Measurements from ENCODE around the gene MYOZ3. TPM values are rescaled to one million over a fixed set of nuclear protein-coding genes. Genes with fewer than 3 reads are reported as not detected.

The MYOZ3 gene
- total RNA-seq, 2 experiments from 2014 or later, result 0.30 to 0.32 TPM

- Mint-ChIP-seq H3K9me3 (ENCODE audit: low read depth) (no peaks in the 10 kb centered on the region), H3K4me3 (no peak overlapping the region), H3K4me1 (no peaks in the 10 kb centered on the region), H3K27me3 (peaks cover 15% of the 10 kb centered on the region), H3K36me3 (ENCODE audit: low read depth) (no peaks in the 10 kb centered on the region), H3K27ac (no peak overlapping the region)
- CTCF ChIA-PET, result interaction anchor here (0.6 kb wide), 1 partner anchor 228 kb away, joined by 3 read pairs; no protein-coding TSS in a partner anchor
- intact Hi-C loops (cut with DNase I, micrococcal nuclease), result no loop called here
- POLR2A ChIA-PET, result no interaction called here
- no peak for ATAC-seq
- DNase-seq, result no peak
Measured at GRCh38 chr5:150638488-150639376, 22.3 kb upstream of the MYOZ3 start.

DNA sequence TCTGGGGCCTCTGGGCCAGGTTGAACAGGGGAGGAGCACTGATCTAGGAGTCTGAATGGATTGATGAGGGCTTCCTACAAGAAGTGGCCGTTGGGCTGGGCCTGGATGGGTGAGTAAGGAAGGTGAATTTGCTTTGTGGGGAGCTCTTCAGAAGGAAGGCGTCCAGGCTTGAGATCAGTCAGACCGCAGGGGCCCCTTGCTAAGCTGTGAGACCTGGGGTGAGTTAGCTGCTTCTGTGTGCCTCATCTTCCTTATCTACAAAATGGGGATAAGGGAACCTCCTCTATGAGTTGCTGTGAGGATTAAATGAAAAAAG, 21.7 kb upstream of the MYOZ3 start:
- intact Hi-C loops (cut with DNase I, micrococcal nuclease), result no loop called here
- H3K4me1 Mint-ChIP-seq, result no peaks in the 10 kb centered on the region
- no peak overlapping the region for H3K4me3 Mint-ChIP-seq
- no peak overlapping the region for H3K27ac Mint-ChIP-seq
- no peaks in the 10 kb centered on the region for H3K36me3 Mint-ChIP-seq (ENCODE audit: low read depth)
- H3K9me3 Mint-ChIP-seq (ENCODE audit: low read depth), result no peaks in the 10 kb centered on the region
- ChIA-PET CTCF (no interaction called here), POLR2A (no interaction called here)
- H3K27me3 Mint-ChIP-seq, result peaks cover 15% of the 10 kb centered on the region
- no peak for ATAC-seq
- no peak for DNase-seq

DNA sequence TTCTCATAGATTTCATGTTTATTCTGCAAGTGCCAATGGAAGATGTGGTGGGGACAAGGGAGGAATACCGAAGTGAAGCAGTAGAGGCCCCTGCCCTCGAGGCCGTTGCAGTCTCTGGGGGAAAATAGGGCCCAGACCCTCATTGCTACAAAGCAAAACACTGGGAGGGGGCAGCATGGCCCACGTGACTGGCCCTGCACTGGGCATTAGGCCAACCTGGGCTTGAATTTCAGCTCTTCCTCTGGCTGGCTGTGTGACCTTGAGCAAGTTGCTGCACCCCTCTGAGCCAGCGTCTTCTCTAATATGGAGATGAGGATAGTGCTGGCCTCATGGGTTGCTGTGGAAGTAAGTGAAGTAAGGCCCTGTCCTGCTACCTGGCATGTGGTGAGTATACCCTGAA, 21.3 kb upstream of the MYOZ3 start:
- Mint-ChIP-seq H3K4me1 (no peaks in the 10 kb centered on the region), H3K36me3 (ENCODE audit: low read depth) (no peaks in the 10 kb centered on the region), H3K9me3 (ENCODE audit: low read depth) (no peaks in the 10 kb centered on the region), H3K4me3 (no peak overlapping the region), H3K27me3 (peaks cover 15% of the 10 kb centered on the region), H3K27ac (no peak overlapping the region)
- CTCF ChIA-PET, result no interaction called here
- POLR2A ChIA-PET, result no interaction called here
- intact Hi-C loops (cut with DNase I, micrococcal nuclease), result no loop called here
- ATAC-seq, result no peak
- DNase-seq, result no peak

GRCh38 chr5:150640311-150641005, 20.6 kb upstream of the MYOZ3 start, which contains the start of gene SYNPO:
Gene SYNPO (plus strand): TSS chr5:150640660. CDS start chr5:150648276, 7,616 bp downstream.
- H3K36me3 Mint-ChIP-seq (ENCODE audit: low read depth), result no peaks in the 10 kb centered on the region
- ATAC-seq (no peak), DNase-seq (no peak)
- CTCF ChIA-PET, result no interaction called here
- H3K27ac Mint-ChIP-seq, result no peak within 1 kb of the TSS
- H3K4me3 Mint-ChIP-seq, result no peak within 1 kb of the TSS
- intact Hi-C loops (cut with DNase I, micrococcal nuclease), result no loop called here
- no peaks in the 10 kb centered on the region for H3K4me1 Mint-ChIP-seq
- POLR2A ChIA-PET, result no interaction called here
- H3K27me3 Mint-ChIP-seq, result peaks cover 15% of the 10 kb centered on the region
- no peaks in the 10 kb centered on the region for H3K9me3 Mint-ChIP-seq (ENCODE audit: low read depth)

GRCh38 chr5:150641006-150641570, 20.0 kb upstream of the MYOZ3 start:
- POLR2A ChIA-PET, result no interaction called here
- intact Hi-C loops (cut with DNase I, micrococcal nuclease), result no loop called here
- Mint-ChIP-seq H3K9me3 (ENCODE audit: low read depth) (no peaks in the 10 kb centered on the region), H3K27me3 (peaks cover 10% of the 10 kb centered on the region), H3K36me3 (ENCODE audit: low read depth) (no peaks in the 10 kb centered on the region), H3K27ac (no peak overlapping the region), H3K4me3 (no peak overlapping the region), H3K4me1 (no peaks in the 10 kb centered on the region)
- ATAC-seq (no peak), DNase-seq (no peak)
- CTCF ChIA-PET, result no interaction called here

DNA sequence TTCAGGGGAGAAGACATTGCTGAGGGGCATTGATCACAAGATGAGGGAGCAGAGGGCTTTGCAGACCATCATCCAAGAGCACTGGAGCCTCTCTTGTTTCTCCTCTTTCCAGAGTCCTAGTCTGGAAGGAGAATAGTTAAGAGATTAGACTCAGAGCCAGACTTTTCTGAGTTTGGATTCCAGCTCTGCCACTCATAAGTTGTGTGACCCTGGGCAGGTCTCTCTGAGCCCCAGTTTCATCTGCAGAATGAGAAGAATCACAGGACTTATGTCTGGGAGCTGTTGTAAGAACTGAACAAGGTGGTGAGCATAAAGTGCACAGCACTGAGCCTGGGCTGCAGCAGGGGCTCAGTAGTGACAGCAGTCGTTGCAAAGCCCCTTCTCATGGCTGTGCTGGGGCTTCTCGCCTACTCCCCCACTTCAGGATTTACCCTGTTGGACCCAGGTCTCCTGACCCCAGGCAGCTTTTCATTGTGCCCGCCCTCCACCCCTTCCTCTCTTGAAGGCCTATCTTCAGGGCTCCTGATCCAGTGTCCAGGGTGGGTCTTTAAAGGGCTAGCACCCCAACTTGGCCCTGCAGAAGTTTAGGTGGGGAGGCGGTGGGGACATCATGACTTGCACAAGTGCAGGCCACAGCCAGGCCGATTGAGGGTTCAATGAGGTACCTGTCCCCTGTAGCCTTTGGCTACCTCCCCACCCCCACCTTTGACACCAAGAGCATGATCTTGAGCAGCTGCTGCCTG, 19.1 kb upstream of the MYOZ3 start:
- POLR2A ChIA-PET, result no interaction called here
- Mint-ChIP-seq H3K27me3 (peaks cover 4% of the 10 kb centered on the region), H3K36me3 (ENCODE audit: low read depth) (no peaks in the 10 kb centered on the region), H3K4me3 (no peak overlapping the region), H3K27ac (no peak overlapping the region), H3K4me1 (no peaks in the 10 kb centered on the region), H3K9me3 (ENCODE audit: low read depth) (no peaks in the 10 kb centered on the region)
- ATAC-seq, result no peak
- intact Hi-C loops (cut with DNase I, micrococcal nuclease), result no loop called here
- no peak for DNase-seq
- CTCF ChIA-PET, result interaction anchor here (0.8 kb wide), 1 partner anchor 205 kb away, joined by 4 read pairs; no protein-coding TSS in a partner anchor

GRCh38 chr5:150642567-150642927, 18.5 kb upstream of the MYOZ3 start:
- H3K27me3 Mint-ChIP-seq, result peaks cover 4% of the 10 kb centered on the region
- ChIA-PET POLR2A (no interaction called here), CTCF (interaction anchor here (0.6 to 1.6 kb wide), 3 partner anchors 14 to 604 kb away, joined by 4 to 5 read pairs (median 5); no protein-coding TSS in a partner anchor)
- no peak for ATAC-seq
- H3K9me3 Mint-ChIP-seq (ENCODE audit: low read depth), result no peaks in the 10 kb centered on the region
- H3K27ac Mint-ChIP-seq, result no peak overlapping the region
- H3K4me3 Mint-ChIP-seq, result no peak overlapping the region
- no peaks in the 10 kb centered on the region for H3K4me1 Mint-ChIP-seq
- no peaks in the 10 kb centered on the region for H3K36me3 Mint-ChIP-seq (ENCODE audit: low read depth)
- intact Hi-C loops (cut with DNase I, micrococcal nuclease), result no loop called here
- DNase-seq, result no peak

GRCh38 chr5:150642991-150643710, 17.9 kb upstream of the MYOZ3 start:
- intact Hi-C loops (cut with DNase I, micrococcal nuclease), result no loop called here
- ChIA-PET CTCF (interaction anchor here (0.6 to 1.6 kb wide), 4 partner anchors 13 to 604 kb away, joined by 3 to 5 read pairs (median 4); no protein-coding TSS in a partner anchor), POLR2A (no interaction called here)
- Mint-ChIP-seq H3K36me3 (ENCODE audit: low read depth) (no peaks in the 10 kb centered on the region), H3K4me3 (no peak overlapping the region), H3K27me3 (peaks cover 2% of the 10 kb centered on the region), H3K4me1 (no peaks in the 10 kb centered on the region), H3K9me3 (ENCODE audit: low read depth) (no peaks in the 10 kb centered on the region), H3K27ac (no peak overlapping the region)
- ATAC-seq, result no peak
- no peak for DNase-seq

DNA sequence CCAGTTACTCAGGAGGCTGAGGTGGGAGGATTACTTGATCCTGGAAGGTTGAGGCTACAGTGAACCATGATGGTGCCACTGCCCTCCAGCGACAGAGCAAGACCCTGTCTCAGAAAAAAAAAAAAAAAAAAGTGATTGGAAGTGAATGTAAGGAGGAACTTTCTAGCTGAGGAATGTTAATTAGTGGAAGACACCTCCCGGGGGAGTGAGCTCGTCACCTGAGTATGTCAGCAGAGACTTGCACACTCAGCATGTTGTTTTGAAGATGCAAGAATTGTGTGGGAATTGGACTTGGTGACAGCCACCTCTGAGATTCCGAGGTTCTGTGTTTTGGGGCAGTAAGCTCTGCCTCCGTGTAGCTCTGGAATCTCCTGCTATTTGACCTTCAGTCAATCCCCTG, 17.0 kb upstream of the MYOZ3 start:
- ATAC-seq (no peak), DNase-seq (no peak)
- H3K4me3 Mint-ChIP-seq, result no peak overlapping the region
- intact Hi-C loops (cut with DNase I, micrococcal nuclease), result no loop called here
- H3K9me3 Mint-ChIP-seq (ENCODE audit: low read depth), result no peaks in the 10 kb centered on the region
- no peaks in the 10 kb centered on the region for H3K36me3 Mint-ChIP-seq (ENCODE audit: low read depth)
- POLR2A ChIA-PET, result no interaction called here
- H3K27ac Mint-ChIP-seq, result no peak overlapping the region
- no peaks in the 10 kb centered on the region for H3K4me1 Mint-ChIP-seq
- CTCF ChIA-PET, result interaction anchor here (1.0 to 1.6 kb wide), 2 partner anchors 12 to 78 kb away, joined by 3 to 5 read pairs; no protein-coding TSS in a partner anchor
- no peaks in the 10 kb centered on the region for H3K27me3 Mint-ChIP-seq

DNA sequence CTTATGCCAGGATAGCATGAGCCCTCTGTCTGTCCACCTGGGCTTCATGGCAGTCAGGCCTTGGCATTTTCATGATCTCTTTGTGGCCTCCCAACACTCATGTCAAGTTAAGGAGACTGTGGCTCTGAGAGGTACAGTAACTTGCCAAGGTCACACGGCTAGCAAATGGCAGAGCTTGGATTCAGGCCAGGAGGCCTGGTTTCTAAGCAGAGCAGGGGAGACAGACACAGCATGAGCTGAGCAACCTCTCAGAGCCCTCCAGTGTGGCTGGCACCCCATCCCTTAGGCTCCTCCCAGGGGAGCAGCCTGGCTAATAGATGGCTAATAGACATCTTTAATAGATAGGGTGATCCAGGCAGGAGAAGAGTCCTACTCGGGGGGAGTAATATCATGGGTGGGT, 16.5 kb upstream of the MYOZ3 start:
- no peak for ATAC-seq
- Mint-ChIP-seq H3K36me3 (ENCODE audit: low read depth) (no peaks in the 10 kb centered on the region), H3K27me3 (no peaks in the 10 kb centered on the region), H3K4me1 (no peaks in the 10 kb centered on the region), H3K27ac (no peak overlapping the region), H3K9me3 (ENCODE audit: low read depth) (no peaks in the 10 kb centered on the region), H3K4me3 (no peak overlapping the region)
- CTCF ChIA-PET, result interaction anchor here (1.0 kb wide), 1 partner anchor 79 kb away, joined by 3 read pairs; no protein-coding TSS in a partner anchor
- POLR2A ChIA-PET, result no interaction called here
- intact Hi-C loops (cut with DNase I, micrococcal nuclease), result no loop called here
- no peak for DNase-seq

Measured in activated CD4-positive, alpha-beta T cell treated with anti-CD3 and anti-CD28 coated beads for 36 hours (primary cell).